Amniotic stem cell (primary cell): ENCODE measurements around the gene CKM.
"Not testable (repeated sequence)": the region's sequence is repeated elsewhere in the genome, so short reads cannot be mapped to it uniquely, and the experiment has no call there.

Source experiments
- DNase-seq: peaks from one replicate; lab custom pipeline; 2025; lab: John Stamatoyannopoulos, UW

Gene CKM

DNA sequence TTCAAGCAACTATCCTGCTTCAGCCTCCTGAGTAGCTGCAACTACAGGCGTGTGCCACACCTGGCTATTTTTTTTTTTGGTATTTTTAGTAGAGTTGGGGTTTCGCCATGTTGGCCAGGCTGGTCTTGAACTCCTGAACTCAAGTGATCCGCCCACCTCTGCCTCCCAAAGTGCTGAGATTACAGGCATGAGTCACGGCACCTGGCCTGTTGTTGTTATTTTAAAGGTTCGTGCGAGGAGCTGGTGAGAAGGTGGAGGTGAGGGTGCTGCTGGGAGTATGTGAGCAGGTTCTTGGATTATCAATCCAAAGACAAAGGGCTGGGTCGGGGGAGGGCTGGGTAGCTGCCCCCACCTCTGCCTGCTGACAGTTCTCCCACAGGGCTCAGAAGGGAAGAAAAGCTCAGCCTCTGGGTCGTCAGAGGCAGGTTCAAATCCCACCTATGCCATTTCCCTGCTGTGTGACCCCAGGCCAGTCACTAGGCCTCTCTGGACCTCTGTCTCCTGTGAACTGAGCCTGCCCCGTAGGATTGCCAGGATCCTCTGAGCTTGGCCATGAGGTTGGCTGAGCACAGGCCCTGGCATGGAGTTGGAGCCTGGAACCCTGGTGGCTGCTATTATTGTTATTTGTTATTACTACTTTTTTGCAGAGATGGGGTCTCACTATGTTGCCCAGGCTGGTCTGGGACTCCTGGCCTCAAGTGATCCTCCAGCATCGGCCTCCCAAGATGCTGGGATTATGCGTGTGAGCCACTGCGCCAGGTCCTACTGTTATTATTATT is 1.5 kb downstream of the CKM start:
- DNase-seq, result no peak

DNA sequence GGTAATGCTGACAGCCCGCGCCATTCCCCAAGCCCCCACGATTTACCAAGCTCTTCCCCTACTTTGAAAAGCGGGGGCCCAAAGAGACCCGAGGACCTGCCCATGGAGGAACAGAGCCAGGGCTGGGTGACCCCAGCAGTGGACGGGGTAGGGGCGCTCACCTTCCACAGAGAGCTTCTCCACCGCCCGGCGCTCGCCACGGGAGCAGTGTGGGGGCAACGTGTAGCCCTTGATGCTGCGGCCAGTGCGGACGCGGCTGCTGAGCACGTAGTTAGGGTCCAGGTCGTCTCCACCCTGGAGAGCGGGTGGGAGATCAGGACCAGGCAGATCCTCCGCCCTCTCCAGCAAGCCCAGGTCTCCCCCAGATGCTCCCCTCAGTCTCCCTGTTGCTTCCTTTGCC is 7.4 kb downstream of the CKM start:
- no peak for DNase-seq

DNA sequence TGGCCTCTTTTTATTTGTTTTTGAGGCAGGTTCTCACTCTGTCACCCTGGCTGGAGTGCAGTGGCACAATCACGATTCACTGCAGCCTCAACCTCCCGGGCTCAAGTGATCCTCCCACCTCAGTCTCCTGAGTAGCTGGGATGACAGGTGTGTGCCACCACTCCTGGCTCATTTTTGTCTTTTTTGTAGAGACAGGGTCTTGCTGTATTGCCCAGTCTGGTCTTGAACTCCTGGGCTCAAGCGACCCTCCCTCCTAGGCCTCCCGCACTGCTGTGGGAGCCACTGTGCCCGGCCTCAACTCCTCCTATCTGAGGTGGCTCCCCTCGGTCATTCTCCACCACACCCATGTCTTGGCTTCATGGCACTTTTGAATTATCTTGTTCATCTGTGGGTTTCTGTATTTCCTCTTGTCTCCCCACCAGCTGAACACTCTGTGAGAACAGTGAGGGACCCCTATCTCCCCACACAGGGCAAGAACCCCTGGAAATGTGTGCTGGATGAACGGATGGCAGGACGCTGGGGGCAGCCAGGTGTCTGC is 7.9 kb downstream of the CKM start:
- no peak for DNase-seq

DNA sequence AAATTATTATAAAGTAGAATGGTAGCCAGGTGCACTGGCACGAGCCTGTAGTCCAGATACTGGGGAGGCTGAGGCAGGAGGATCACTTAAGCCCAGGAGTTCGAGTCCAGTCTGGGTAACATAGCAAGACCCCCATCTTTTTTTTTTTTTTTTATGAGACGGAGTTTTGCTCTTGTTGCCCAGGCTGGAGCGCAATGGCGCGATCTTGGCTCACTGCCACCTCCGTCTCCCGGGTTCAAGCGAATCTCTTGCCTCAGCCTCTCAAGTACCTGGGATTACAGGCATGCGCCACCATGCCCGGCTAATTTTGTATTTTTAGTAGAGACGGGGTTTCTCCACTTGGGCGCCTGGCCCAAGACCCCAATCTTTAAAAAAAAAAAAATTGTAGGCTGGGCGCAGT is 10.4 kb downstream of the CKM start:
- not testable (repeated sequence) for DNase-seq

DNA sequence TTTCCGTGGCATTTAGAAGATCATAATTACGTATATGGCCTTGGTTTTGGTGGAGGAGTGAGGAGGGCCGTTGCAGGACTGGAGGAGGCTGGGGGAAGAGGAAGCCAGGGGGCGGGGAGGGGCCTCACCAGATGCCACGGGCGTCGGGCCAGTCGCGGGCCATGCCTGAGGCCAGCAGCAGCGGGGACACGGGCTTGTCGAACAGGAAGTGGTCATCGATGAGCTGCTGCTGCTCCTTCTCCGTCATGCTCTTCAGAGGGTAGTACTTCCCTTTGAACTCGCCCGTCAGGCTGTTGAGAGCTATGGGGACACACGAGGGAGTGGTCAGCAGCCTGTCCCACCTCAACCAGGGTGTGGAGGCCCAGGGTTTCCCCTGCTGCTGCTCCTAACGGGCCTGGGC is 11.1 kb downstream of the CKM start:
- DNase-seq, result no peak

DNA sequence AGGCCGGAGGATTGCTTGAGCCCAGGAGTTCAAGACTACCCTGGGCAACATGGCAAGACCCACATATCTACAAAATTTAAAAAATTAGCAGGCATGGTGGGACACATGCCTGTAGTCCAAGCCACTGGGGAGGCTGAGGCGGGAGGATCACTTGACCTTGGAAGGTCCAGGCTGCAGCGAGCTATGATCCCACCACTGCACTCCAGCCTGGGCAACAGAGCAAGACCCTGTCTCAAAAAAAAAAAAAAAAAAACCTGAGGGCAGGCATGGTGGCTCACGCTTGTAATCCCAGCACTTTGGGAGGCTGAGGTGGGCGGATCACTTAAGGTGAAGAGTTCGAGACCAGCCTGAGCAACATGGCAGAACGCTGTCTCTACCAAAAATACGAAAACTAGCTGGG is 13.4 kb downstream of the CKM start:
- not testable (repeated sequence) for DNase-seq

DNA sequence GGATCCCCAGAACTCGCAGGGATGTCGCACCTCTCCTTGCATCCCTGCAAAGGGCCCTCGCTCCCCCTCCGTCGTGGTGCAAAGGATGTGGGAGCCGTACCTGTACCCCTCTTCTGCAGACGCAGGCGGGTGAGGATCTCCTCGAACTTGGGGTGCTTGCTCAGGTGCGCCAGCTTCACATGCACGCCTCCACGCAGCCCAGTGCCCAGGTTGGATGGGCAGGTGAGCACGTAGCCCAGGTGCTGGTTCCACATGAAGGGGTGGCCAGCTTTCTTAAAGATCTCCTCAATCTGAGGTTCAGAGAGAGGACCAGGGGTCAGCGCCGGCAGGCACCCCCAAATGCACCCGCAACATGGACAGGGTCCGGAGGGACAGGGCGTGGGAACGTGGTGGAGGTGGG is 15.3 kb downstream of the CKM start:
- DNase-seq, result no peak

DNA sequence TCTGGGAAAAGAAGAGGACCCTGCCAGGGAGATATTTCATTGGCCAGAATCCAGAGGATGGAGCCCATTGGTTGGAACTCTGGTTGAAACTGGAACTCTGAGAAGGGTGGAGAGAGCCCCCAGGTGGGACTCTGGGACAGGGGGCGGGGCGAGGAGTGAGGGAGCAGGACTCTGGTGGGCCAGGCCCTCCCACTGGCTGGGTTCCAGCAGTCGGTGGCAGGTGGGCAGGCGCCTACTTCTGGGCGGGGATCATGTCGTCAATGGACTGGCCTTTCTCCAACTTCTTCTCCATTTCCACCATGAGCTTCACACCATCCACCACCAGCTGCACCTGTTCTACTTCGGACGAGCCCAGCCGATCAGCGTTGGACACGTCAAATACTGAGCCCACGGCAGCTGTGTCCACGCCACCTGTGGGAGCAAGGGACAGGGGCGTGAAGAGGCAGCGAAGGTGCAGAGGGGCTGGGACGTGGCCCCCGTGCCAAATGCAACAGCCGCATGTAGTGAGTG is 16.1 kb downstream of the CKM start:
- no peak for DNase-seq

DNA sequence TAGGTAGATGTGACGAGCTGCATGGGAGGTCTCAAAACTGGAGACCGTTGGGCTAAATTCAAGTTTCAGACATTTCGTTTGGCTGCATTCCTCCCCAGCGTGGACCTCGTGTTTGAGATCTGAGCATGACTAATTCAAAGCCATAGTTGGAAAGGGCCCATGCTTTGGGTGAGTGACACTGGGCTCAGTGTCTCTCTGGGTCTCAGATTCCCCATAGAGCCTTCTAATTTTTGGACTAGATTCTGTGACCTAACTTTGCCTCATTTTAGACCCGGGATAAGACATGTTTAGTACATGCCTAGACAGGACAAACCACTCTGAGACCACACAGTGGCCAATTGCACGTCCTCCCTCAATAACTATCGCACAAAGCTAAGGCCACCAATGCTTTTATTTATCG is 16.6 kb downstream of the CKM start:
- no peak for DNase-seq

DNA sequence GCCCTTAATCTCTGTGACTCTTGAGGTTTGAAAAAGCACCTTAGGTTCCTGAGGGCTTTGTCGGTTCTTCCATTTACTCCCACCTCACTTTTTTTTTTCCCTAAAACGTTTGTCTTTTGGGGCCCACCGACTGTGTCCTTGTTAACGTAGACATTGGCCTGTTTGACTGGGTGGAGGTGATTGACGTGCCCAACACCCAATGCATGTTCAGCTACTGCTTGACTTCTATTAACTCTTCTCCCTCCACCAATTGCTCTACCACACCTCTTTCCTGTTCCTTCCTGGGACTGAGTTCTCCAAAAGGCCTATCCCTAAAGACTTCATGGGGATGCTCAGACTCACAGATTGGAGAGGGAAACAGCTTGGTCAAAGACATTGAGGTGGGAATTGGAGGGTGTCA is 17.3 kb downstream of the CKM start:
- no peak for DNase-seq

DNA sequence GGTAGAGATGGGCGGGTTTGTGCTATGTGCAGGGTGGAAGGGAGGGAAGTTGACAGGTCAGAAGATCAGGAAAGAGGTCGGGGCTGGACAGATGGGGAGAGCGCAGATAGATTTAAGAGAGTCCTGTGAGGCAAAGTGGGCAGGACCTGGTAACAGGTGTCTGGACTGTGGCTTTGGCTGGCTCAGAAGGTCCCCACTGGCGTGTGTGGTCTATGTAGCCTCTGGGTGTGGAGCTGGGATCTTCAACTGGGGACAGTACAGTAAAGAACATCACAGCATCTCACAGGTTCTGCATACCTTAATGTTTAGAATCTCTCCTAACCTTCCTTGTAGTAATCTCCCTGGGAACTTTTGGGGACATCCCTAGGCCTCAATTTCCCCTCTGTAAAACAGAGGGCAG is 17.7 kb downstream of the CKM start:
- DNase-seq, result no peak

DNA sequence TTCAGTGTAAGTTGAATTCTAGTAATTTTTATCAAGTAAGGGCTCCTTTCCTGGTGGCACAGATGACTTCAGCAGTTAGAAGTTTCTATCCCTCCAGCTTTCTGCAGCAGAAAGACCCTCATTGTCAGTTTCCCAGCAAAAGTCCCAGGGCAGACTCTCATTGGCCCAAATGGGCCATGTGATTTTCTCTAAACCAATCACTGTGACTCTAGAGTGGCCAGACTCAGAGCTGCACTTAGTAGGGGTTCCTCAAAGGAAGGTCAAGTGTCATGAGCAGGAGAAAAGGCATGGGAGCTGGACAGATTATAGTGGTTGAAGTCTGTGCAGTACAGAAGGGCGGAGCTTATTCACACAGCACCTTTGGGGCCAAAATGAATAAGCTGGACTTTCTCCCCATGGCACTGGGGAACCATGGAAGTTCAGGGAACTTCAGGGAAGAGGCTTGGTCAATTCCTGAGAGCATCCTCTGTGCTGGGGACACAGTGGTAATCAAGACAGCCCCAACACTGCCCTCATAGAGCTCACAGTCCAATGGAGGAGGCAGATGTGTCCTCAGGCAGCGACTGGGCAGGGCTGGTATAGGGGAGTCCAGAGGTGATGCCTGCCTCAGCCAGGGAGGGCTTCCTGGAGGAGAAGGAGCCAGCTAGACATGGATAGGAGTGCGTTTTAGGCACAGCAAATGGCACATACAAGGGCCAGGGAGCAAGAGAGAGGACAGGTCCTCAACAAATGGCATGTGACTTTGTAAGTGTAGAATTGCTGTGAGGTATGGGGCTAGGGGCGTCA is 18.3 kb downstream of the CKM start:
- DNase-seq, result no peak

DNA sequence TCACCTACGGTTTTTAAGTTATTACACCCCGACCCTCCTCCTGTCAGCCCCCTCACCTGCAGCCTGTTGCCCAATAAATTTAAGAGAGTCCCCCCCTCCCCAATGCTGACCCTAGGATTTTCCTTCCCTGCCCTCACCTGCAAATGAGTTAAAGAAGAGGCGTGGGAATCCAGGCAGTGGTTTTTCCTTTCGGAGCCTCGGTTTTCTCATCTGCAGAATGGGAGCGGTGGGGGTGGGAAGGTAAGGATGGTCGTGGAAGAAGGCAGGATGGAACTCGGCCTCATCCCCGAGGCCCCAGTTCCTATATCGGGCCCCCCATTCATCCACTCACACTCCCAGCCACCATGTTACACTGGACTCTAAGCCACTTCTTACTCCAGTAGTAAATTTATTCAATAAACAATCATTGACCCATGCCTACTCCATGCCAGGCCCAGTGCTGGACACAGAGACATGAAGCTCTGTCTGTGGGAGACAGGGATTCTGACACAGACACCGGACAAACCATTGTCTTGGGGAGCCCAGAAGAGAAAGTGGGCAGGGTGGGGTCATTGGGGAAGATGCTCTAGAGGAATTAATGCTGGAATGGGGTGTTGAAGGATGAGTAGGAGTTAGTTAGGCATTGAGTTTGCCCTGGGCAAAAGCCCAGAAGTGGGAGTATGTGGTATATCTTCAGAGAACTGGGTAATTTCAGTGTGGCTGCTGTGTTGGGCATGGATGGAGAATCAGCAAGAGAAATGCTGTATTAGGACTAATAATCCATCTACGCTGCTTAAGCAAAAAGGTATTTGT is 19.2 kb downstream of the CKM start:
- DNase-seq, result no peak

DNA sequence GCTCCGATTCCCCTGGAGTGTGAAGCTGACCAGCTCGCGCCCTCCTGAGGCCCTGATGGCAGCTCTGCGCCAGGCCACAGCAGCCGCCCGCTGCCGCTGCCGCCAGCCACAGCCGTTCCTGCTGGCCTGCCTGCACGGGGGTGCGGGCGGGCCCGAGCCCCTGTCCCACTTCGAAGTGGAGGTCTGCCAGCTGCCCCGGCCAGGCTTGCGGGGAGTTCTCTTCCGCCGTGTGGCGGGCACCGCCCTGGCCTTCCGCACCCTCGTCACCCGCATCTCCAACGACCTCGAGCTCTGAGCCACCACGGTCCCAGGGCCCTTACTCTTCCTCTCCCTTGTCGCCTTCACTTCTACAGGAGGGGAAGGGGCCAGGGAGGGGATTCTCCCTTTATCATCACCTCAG is 20.3 kb downstream of the CKM start:
- DNase-seq, result no peak

DNA sequence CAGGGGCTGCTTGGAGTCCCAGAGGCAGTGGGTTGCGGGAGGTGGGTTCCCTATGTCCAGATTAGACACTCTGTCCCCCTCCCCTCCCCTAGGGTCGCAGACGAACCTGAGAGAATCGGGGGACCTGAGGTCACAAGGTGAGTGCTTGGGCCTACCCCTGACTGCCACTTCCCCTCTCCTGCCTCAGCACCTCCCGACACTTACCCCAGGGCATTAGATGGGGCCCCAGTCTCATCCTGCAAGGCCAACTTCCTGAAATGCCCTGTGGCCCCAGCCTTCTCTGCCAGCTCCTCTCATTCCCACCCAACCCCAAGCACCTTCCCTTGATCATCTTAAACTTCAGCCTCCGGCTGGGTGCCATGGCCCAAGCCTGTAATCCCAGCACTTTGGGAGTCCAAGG is 23.0 kb downstream of the CKM start:
- DNase-seq, result no peak

DNA sequence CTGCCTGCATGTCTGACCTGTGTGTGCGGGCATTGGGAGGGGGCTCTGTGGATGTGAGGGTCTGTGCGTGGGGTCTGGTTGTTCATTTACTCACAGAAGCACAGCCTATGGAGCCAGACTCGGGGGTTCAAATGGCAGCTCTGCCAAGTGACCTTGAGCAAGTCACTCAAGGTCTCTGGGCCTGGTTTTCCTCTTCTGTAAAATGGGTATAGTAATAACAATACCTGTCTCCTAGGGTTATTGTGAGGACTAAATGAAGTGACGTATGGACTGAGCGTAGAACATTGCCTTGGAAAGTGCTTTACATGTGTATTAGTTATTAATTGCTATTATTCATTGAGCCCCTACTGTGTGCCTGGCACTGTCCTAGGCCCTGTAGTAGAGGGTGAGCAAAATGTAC is 24.4 kb downstream of the CKM start:
- no peak for DNase-seq

DNA sequence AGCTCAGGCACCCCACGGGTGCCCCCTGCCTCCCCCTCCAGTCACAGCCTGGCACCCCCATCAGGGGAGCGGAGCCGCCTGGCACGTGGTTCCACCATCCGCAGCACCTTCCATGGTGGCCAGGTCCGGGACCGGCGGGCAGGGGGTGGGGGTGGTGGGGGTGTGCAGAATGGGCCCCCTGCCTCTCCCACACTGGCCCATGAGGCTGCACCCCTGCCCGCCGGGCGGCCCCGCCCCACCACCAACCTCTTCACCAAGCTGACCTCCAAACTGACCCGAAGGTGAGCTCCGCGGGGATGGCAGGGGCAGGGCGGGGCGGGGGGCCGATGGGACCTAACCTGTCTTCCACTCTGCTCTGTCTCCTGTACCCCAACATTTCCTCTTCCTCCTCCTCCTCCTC is 25.0 kb downstream of the CKM start:
- DNase-seq, result no peak

DNA sequence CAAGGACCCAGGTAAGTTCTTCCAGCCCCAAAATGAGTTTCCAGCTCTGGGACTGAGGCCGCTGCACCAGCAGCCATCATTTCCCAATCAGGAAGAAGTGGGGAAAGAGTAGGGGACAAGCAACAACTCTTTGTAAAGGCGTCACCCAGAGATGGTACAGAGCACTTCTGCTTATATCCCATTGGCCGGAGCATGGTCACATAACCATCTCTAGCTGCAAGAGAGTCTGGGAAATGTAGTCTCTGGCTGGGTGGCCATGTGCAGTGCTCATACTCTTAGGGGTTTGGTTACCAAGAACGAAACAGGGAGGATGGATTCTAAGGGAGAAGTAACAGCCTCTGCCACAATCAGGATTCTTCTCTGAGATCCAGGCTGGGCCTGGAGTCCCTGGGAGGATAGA is 26.3 kb downstream of the CKM start:
- no peak for DNase-seq

DNA sequence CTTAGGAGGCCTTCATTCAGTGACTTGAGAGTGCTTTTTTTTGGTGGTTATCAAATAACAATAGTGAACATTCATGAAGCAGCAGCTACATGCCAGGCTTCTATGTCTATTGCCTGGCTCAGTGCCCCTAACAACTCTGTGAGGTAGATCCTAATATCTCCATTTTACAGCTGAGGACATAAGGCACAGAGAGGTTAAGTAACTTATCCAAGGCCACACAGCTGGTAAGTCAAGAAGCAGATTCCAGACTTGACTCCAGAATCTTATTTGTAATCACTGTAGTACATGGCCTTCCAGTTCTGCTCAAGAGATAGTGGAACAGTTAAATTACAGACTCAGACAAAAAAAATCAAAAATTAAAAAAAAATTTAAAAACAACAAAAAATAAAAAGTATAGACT is 26.8 kb downstream of the CKM start:
- no peak for DNase-seq

DNA sequence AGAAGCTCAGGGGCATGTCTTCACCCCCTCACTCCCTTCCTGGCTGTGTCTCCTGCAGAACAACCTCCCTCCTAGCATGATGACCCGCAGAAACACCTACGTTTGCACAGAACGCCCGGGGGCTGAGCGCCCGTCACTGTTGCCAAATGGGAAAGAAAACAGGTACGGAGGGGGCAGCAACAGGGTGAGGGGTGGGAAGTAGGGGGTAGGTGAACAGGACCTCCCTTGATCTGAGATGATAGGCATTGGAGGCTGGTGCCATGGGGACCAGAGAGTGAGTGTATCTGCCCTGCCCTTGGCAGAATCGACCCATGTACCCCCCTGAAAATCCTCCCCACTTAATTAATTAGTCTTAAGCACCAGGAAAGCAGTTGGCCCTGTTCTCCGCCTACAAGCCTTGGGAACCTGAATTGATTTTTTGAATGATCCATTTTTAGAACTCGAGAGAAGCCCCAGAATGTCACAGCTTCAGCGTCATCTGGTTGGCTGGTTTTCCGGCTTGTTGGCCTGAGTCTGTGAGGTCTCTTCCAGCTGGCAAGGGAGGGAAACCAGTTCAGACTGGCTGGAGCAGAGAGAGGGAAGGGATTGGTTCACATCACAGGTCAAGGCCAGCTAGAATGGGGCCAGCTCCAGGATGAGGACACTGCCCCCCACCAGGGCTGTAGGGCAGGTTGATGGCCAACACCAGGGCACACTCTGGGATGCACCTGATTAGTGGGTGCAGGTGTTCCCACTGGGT is 28.2 kb downstream of the CKM start:
- DNase-seq, result no peak

DNA sequence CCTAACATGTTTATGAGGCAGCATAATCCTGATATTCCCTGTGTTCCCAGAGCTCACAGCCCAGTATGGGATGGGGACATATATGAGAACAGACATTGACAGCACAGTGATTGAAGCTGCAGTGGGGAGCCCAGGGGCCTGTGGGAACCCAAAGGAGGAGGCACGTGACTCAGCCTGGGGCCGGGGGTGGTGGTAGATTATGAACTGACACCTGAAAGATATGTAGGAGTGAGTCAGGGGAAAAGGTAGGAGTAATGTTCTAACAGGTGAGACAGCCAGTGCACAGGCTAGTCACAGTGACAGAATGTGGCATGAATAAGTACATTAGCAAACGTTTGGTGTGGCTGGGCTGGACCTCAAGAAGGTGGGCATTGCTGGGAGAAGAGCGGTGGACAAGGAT is 29.0 kb downstream of the CKM start:
- DNase-seq, result no peak

DNA sequence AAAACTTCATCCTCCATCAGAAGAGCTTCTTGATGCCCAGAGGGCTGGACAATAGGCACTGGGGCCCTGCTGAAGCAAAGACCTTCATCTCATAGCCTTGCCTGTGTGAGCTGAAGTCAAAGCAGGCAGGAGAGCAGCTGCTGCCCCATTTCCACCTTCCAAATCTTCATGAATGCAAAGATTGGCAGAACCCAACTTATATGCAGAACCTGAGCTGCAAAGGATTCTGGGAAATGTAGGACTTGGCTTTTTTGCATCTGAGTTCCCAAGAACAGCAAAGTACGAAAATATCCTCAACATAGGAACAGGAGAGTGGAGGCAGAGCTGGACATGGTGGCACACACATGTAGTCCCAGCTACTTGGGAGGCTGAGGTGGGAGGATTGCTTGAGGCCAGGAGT is 30.8 kb downstream of the CKM start:
- DNase-seq, result no peak
